HuH-7.5 (cell line): ENCODE results near the gene XNDC1N.
A peak's percentile ranks its signal among the peaks of the same experiment; 100 is the strongest.
"Not testable (repeated sequence)": the region's sequence is repeated elsewhere in the genome, so short reads cannot be mapped to it uniquely, and the experiment has no call there.

Experiments
- DNase-seq: peaks from one replicate; pipeline ENCODE4 v3.0.0; 2011; ENCODE audit warnings: low spot score

Gene XNDC1N

GRCh38 chr11:71931245-71931602 is 2.8 kb upstream of the XNDC1N start:
- DNase-seq, result no peak

GRCh38 chr11:71930556-71931244 is 2.3 kb upstream of the XNDC1N start:
- DNase-seq, result no peak

- no peak for DNase-seq
These were observed 1.1 kb upstream of the XNDC1N start for GRCh38 chr11:71929491-71929890.

GRCh38 chr11:71928737-71929443 is 496 bp upstream of the XNDC1N start, which contains the start of gene RNF121:
Gene RNF121, plus strand, starts transcription at chr11:71929046. Its CDS starts 16 bp downstream, at chr11:71929062.
- peak; percentile 81 for DNase-seq

GRCh38 chr11:71917646-71918140 is 10.7 kb downstream of the XNDC1N start:
- DNase-seq, result no peak

- DNase-seq, result no peak
These were observed 13.7 kb downstream of the XNDC1N start for GRCh38 chr11:71914617-71915189.

- no peak for DNase-seq
These were observed 14.5 kb downstream of the XNDC1N start for GRCh38 chr11:71913756-71914526.

GRCh38 chr11:71911986-71912340 is 16.4 kb downstream of the XNDC1N start:
- not testable (repeated sequence) for DNase-seq

- not testable (repeated sequence) for DNase-seq
These were observed 16.9 kb downstream of the XNDC1N start for GRCh38 chr11:71911321-71911985.

- not testable (repeated sequence) for DNase-seq
These were observed 17.6 kb downstream of the XNDC1N start for GRCh38 chr11:71910775-71911174.

GRCh38 chr11:71908218-71908617 is 20.2 kb downstream of the XNDC1N start:
- no peak for DNase-seq

GRCh38 chr11:71901137-71901536 is 27.3 kb downstream of the XNDC1N start:
- not testable (repeated sequence) for DNase-seq

GRCh38 chr11:71895961-71896360 is 32.4 kb downstream of the XNDC1N start:
- no peak for DNase-seq

GRCh38 chr11:71889181-71889872 is 39.1 kb downstream of the XNDC1N start:
- not testable (repeated sequence) for DNase-seq

GRCh38 chr11:71888335-71889010 is 39.9 kb downstream of the XNDC1N start:
- not testable (repeated sequence) for DNase-seq

- DNase-seq, result not testable (repeated sequence)
These were observed 42.6 kb downstream of the XNDC1N start for GRCh38 chr11:71885806-71886205.
